Lower lobe of right lung (tissue), 2 donors: ENCODE measurements around the gene EIF2B1. TPM values are rescaled to one million over a fixed set of nuclear protein-coding genes. Genes with fewer than 3 reads are reported as not detected.

Source experiments
- ATAC-seq, 2 donors: fragments of 200-7000 bp; cut with Tn5 transposase; one replicate each; pipeline ENCODE4 v1.9.1; 2020 to 2022; ENCODE audit warnings: mild to moderate bottlenecking in 2 of 2, moderate library complexity in 2 of 2
- DNase-seq: peaks from one replicate; pipeline ENCODE4 v3.0.0-alpha.2; 2020
- H3K27ac ChIP-seq: fragments of 200-600 bp; one replicate; pipeline ENCODE4 v1.8.0; 2022
- H3K27me3 ChIP-seq: fragments of 200-600 bp; one replicate; pipeline ENCODE4 v1.8.0; 2022; ENCODE audit warnings: low read depth
- H3K36me3 ChIP-seq: fragments of 200-600 bp; one replicate; pipeline ENCODE4 v1.8.0; 2022; ENCODE audit warnings: mild to moderate bottlenecking
- H3K4me1 ChIP-seq: fragments of 200-600 bp; one replicate; pipeline ENCODE4 v1.8.0; 2022
- H3K4me3 ChIP-seq: fragments of 200-600 bp; one replicate; pipeline ENCODE4 v1.8.0; 2022; ENCODE audit warnings: mild to moderate bottlenecking
- H3K9me3 ChIP-seq: fragments of 200-600 bp; one replicate; pipeline ENCODE4 v1.8.0; 2022
- intact Hi-C: fragments of 100-400 bp; cut with DNase I; formaldehyde crosslinking; loops from one replicate; pipeline ENCODE4 v1.11.0; 2022
- long read RNA-seq: library from polyadenylated mRNA; unstranded; transcript quantifications from one replicate; pipeline ENCODE4 v2.0.0, GENCODE V29; 2021
- total RNA-seq: library from RNA; stranded (reverse); fragmentation: NEBNext Ultra II Directional; extraction: Animal tissue kit (Norgen Biotek cat#: 25700); gene quantifications from one replicate; pipeline ENCODE4 v1.2.1, GENCODE V29; 2021
- TF ChIP-seq, protein P1 (sequence below): fragments of 200-600 bp; IDR thresholded peaks from one replicate; pipeline ENCODE4 v1.8.0; 2022; ENCODE audit warnings: antibody characterized with exemption, mild to moderate bottlenecking
- donor health status: DM: no; HTN: yes; CAD: no; lungs with severe emphysema.

The EIF2B1 gene
- 41.4 TPM for total RNA-seq
- long read RNA-seq, transcript EIF2B1-204 (5 exons, 1,768 nt): minor isoform, 5 of 155 reads
- long read RNA-seq, transcript EIF2B1-201 (9 exons, 2,477 nt): major isoform, 123 of 155 reads
- long read RNA-seq, partial matches to known transcripts: 10 of 155 reads
- long read RNA-seq, other reads (novel, unspliced or antisense): 16 of 155 reads

DNA sequence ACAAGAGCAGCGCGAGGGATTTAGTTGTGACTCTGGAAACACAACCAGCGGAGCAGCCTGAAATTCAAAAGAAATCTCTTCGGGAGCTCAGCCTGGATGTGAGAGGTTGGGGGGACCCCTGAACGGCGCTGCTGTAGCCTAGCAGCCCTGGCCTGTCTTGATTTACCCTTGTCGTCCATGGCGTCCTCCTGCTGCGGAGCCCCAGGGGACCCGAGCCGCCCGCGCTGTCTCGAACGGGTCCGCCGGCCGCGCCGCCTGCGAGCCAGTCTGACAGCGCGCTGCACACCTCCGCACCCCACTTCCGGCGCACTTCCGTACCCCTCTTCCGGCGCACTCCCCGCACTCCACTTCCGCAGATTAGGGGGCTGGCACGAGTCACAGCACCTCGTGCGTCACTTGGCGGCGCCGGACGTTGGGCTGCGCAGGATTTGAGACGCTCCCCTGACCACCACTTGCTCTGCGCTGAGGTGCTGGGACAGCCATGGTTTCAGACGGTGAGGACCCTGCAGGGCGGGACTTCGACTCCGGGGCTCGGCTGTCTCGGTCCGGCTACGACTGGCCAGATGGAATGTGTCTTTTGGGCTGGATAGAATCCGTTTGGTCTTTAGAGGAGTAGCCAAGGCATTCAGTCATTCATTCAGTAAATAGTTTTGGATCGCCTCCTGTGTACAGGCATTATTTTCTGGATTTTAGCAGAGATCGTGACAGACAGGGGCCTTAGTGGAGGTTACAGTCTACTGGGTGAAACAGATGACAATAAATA is at the start of gene EIF2B1, which contains the start of gene GTF2H3:
TSS of gene EIF2B1 (minus strand) at position 308 of the 763 bp plus-strand sequence. CDS start at position 179, 129 bp downstream.
TSS of gene GTF2H3 (plus strand) at position 451 of the 763 bp plus-strand sequence. CDS start at position 482, 31 bp downstream.
- H3K4me1 ChIP-seq: peaks cover 18% of the 10 kb centered on the region
- H3K4me3 ChIP-seq: peak within 1 kb of the TSS; percentile 89
- intact Hi-C loops: no loop called here
- H3K27ac ChIP-seq: peak within 1 kb of the TSS; percentile 84
- DNase-seq: peak; percentile 97
- peaks cover 39% of the 10 kb centered on the region for H3K36me3 ChIP-seq
- no peaks in the 10 kb centered on the region for H3K9me3 ChIP-seq
- TF ChIP-seq, protein P1, sequence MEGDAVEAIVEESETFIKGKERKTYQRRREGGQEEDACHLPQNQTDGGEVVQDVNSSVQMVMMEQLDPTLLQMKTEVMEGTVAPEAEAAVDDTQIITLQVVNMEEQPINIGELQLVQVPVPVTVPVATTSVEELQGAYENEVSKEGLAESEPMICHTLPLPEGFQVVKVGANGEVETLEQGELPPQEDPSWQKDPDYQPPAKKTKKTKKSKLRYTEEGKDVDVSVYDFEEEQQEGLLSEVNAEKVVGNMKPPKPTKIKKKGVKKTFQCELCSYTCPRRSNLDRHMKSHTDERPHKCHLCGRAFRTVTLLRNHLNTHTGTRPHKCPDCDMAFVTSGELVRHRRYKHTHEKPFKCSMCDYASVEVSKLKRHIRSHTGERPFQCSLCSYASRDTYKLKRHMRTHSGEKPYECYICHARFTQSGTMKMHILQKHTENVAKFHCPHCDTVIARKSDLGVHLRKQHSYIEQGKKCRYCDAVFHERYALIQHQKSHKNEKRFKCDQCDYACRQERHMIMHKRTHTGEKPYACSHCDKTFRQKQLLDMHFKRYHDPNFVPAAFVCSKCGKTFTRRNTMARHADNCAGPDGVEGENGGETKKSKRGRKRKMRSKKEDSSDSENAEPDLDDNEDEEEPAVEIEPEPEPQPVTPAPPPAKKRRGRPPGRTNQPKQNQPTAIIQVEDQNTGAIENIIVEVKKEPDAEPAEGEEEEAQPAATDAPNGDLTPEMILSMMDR: no peak
- H3K27me3 ChIP-seq: no peaks in the 10 kb centered on the region
- ATAC-seq: peak; percentile 99

DNA sequence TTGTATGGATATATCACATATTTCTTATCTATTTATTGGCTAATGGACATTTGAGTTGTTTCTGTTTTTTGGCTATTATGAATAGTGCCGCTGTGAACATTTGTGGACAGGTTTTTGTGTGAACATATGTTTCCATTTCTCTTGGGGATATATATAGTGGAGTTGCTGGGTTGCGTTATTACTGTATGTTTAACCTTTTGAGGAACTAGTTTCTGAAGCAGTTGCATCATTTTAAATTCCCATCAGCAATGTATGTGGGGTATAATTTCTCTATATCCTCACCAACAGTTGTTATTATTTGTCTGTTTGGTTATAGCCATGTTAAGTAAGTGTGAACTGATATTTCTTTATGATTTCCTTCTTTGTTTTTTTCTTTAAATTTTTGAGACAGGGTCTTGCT is 48.1 kb upstream of the EIF2B1 start:
- Histone ChIP-seq H3K4me3 (no peak overlapping the region), H3K36me3 (peaks cover 63% of the 10 kb centered on the region), H3K27me3 (no peaks in the 10 kb centered on the region), H3K27ac (no peak overlapping the region), H3K9me3 (no peaks in the 10 kb centered on the region), H3K4me1 (no peaks in the 10 kb centered on the region)
- intact Hi-C loops: no loop called here
- TF ChIP-seq, protein P1: no peak
- ATAC-seq (no peak), DNase-seq (no peak)

DNA sequence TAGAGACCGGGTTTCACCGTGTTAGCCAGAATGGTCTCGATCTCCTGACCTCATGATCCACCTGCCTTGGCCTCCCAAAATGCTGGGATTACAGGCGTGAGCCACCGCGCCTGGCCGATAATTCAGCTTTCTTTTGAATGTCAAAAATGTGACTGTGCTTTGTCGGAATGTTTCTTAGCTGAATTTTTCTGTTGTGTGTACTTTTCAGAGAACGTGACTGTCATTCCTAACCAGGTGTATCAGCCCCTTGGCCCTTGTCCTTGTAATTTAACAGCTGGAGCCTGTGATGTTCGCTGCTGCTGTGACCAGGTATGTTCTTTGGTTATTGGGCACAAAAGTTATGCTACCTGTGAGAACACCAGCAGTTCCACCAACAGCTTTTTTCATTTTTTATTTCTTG is 45.5 kb upstream of the EIF2B1 start:
- no peak overlapping the region for H3K4me3 ChIP-seq
- TF ChIP-seq, protein P1: no peak
- H3K27ac ChIP-seq: no peak overlapping the region
- no peaks in the 10 kb centered on the region for H3K27me3 ChIP-seq
- DNase-seq (no peak), ATAC-seq (no peak)
- peaks cover 65% of the 10 kb centered on the region for H3K36me3 ChIP-seq
- intact Hi-C loops: no loop called here
- H3K4me1 ChIP-seq: no peaks in the 10 kb centered on the region
- H3K9me3 ChIP-seq: no peaks in the 10 kb centered on the region

DNA sequence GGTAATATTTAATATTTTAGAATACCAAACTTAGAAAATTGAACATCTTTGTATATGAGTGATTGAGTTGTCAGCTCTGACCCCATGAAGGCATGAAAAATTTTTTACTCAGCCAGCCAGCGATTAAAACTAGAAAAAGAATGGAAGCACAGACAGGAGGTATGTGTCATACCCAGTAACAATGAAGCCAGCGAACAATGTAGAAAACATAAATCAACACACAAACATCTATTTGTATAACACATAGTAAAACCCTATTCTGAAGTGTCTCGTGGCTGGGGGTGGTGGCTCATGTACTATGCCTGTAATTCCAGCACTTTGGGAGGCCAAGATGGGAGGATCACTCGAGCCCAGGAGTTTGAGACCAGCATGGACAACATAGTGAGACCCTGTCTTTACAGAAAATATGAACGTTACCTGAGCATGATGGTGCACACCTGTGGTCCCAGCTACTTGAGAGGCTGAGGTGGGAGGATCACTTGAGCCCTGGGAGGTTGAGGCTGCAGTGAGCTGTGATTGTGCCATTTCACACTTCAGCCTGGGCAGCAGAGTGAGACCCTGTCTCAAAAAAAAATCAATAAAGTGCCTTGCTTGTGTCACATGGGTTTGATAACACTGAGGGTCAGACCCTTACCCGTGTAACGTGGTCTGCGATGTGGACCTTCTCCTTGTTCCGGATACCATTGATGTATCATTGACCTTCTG is 43.3 kb upstream of the EIF2B1 start:
- Histone ChIP-seq H3K9me3 (no peaks in the 10 kb centered on the region), H3K4me1 (peaks cover 5% of the 10 kb centered on the region), H3K4me3 (no peak overlapping the region), H3K36me3 (peaks cover 57% of the 10 kb centered on the region), H3K27ac (no peak overlapping the region), H3K27me3 (no peaks in the 10 kb centered on the region)
- TF ChIP-seq, protein P1: no peak
- no peak for ATAC-seq
- no peak for DNase-seq
- intact Hi-C loops: no loop called here

DNA sequence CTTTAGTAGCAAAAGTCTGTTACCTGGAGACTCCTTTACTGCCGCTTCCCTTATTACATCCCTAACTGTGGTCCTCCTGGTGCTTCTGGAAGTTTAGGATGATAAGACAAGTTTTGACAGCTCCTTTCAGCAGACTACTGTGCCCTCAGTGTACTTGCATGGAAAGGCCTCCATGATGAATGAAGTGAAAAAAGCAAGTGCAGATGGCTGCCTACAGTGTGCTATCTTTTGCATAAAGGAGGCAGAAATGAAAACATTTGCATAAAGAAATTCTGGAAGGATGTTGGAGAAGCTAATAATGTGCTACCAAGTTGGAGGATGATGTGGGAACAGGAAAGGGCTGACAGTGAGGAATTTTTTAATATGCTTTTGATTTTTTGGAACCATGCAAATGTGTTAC is 42.0 kb upstream of the EIF2B1 start:
- no peak for ATAC-seq
- Histone ChIP-seq H3K27ac (no peak overlapping the region), H3K36me3 (peaks cover 44% of the 10 kb centered on the region)

More for the DNA sequence above, 42.0 kb upstream of the EIF2B1 start:
- intact Hi-C loops: no loop called here
- no peaks in the 10 kb centered on the region for H3K27me3 ChIP-seq
- H3K9me3 ChIP-seq: no peaks in the 10 kb centered on the region
- DNase-seq: no peak
- TF ChIP-seq, protein P1: no peak
- no peak overlapping the region for H3K4me3 ChIP-seq
- peaks cover 12% of the 10 kb centered on the region for H3K4me1 ChIP-seq
